ENCODE measurements around the gene KCNC3. TPM values are rescaled to one million over a fixed set of nuclear protein-coding genes. Genes with fewer than 3 reads are reported as not detected.

Gene KCNC3
- total RNA-seq, 4 donors from 2014 or later = 0.32 to 0.69 (median 0.37) TPM

GRCh38 chr19:50311723-50312635 is 17.2 kb downstream of the KCNC3 start:
- WGBS = 8% methylated on average over 14 of the region's 42 CpGs
- no peak overlapping the region for H3K4me3 ChIP-seq
- H3K4me1 ChIP-seq = peaks cover 0 to 30% (median 9%) of the 10 kb centered on the region in 4 donors
- H3K36me3 ChIP-seq = peaks cover 0 to 20% (median 4%) of the 10 kb centered on the region in 4 donors
- peaks cover 3 to 76% (median 47%) of the 10 kb centered on the region in 4 donors for H3K27me3 ChIP-seq
- DNase-seq (ENCODE audit: extremely low spot score) = no peak
- no peak overlapping the region for H3K27ac ChIP-seq (replicated peaks in 1 of 4)
- no peak for TF ChIP-seq POLR2A (IDR thresholded peaks at IDR 0.05; ENCODE audit: low read depth)
- no peak for TF ChIP-seq EP300 (IDR thresholded peaks at IDR 0.05)
- TF ChIP-seq CTCF (IDR thresholded peaks at IDR 0.05) = no peak
- TF ChIP-seq POLR2AphosphoS5 (IDR thresholded peaks at IDR 0.05) = no peak
- peaks cover 0 to 13% (median 6%) of the 10 kb centered on the region in 4 donors for H3K9me3 ChIP-seq
- intact Hi-C loops (cut with DNase I) = no loop called here

GRCh38 chr19:50310759-50311465 is 18.3 kb downstream of the KCNC3 start:
- H3K9me3 ChIP-seq = peaks cover 0 to 15% (median 7%) of the 10 kb centered on the region in 4 donors
- peaks cover 0 to 29% (median 4%) of the 10 kb centered on the region in 4 donors for H3K36me3 ChIP-seq
- DNase-seq (ENCODE audit: extremely low spot score) = no peak
- WGBS = 33% methylated on average over 10 of the region's 10 CpGs
- no peak overlapping the region for H3K27ac ChIP-seq (replicated peaks in 1 of 4)
- H3K4me3 ChIP-seq = no peak overlapping the region
- peaks cover 0 to 27% (median 8%) of the 10 kb centered on the region in 4 donors for H3K4me1 ChIP-seq
- intact Hi-C loops (cut with DNase I) = no loop called here
- TF ChIP-seq POLR2A (IDR thresholded peaks at IDR 0.05; ENCODE audit: low read depth) (no peak), EP300 (IDR thresholded peaks at IDR 0.05) (no peak), CTCF (IDR thresholded peaks at IDR 0.05) (no peak), POLR2AphosphoS5 (IDR thresholded peaks at IDR 0.05) (no peak)
- peaks cover 3 to 68% (median 46%) of the 10 kb centered on the region in 4 donors for H3K27me3 ChIP-seq

- intact Hi-C loops (cut with DNase I) = no loop called here
- Histone ChIP-seq H3K4me1 (peaks cover 0 to 14% (median 5%) of the 10 kb centered on the region in 4 donors), H3K36me3 (peaks cover 0 to 34% (median 4%) of the 10 kb centered on the region in 4 donors), H3K27me3 (peaks cover 3 to 62% (median 36%) of the 10 kb centered on the region in 4 donors), H3K27ac (replicated peaks in 1 of 4) (no peak overlapping the region), H3K4me3 (no peak overlapping the region), H3K9me3 (peaks cover 0 to 15% (median 7%) of the 10 kb centered on the region in 4 donors)
- WGBS = 64% methylated on average over 13 of the region's 16 CpGs
- DNase-seq (ENCODE audit: extremely low spot score) = no peak
- TF ChIP-seq POLR2AphosphoS5 (IDR thresholded peaks at IDR 0.05) = no peak
- no peak for TF ChIP-seq EP300 (IDR thresholded peaks at IDR 0.05)
- no peak for TF ChIP-seq POLR2A (IDR thresholded peaks at IDR 0.05; ENCODE audit: low read depth)
- TF ChIP-seq CTCF (IDR thresholded peaks at IDR 0.05) = no peak
Observed at GRCh38 chr19:50309396-50310125, 19.6 kb downstream of the KCNC3 start.

- Histone ChIP-seq H3K4me1 (peaks cover 0 to 10% (median 5%) of the 10 kb centered on the region in 4 donors), H3K27me3 (peaks cover 3 to 56% (median 30%) of the 10 kb centered on the region in 4 donors), H3K4me3 (no peak overlapping the region), H3K9me3 (peaks cover 0 to 15% (median 7%) of the 10 kb centered on the region in 4 donors), H3K36me3 (peaks cover 0 to 40% (median 4%) of the 10 kb centered on the region in 4 donors), H3K27ac (replicated peaks in 1 of 4) (no peak overlapping the region)
- no peak for DNase-seq (ENCODE audit: extremely low spot score)
- no peak for TF ChIP-seq POLR2A (IDR thresholded peaks at IDR 0.05; ENCODE audit: low read depth)
- no peak for TF ChIP-seq POLR2AphosphoS5 (IDR thresholded peaks at IDR 0.05)
- TF ChIP-seq CTCF (IDR thresholded peaks at IDR 0.05) = no peak
- no peak for TF ChIP-seq EP300 (IDR thresholded peaks at IDR 0.05)
- 89% methylated on average over 21 of the region's 21 CpGs for WGBS
- intact Hi-C loops (cut with DNase I) = no loop called here
Observed at GRCh38 chr19:50308991-50309390, 20.2 kb downstream of the KCNC3 start.
